SK-N-MC (cell line): ENCODE data around the gene ACSL3.

Source experiments
- EZH2 ChIP-seq: fragments of 200-600 bp; sonication (generic); IDR thresholded peaks from one replicate; pipeline ENCODE4 v1.6.1; 2017; ENCODE audit warnings: antibody characterized with exemption
- POLR2AphosphoS5 ChIP-seq: IDR thresholded peaks from 2 replicates; pipeline ENCODE4 v1.6.1; 2012; ENCODE audit warnings: mild to moderate bottlenecking, low read depth, low read length, borderline replicate concordance

- TF ChIP-seq POLR2AphosphoS5: no peak
- no peak for TF ChIP-seq EZH2
These were observed 108.7 kb downstream of the ACSL3 start for GRCh38 chr2:222969491-222969890.
